Caki2 (cell line): ENCODE measurements around the gene SPARCL1. TPM values are rescaled to one million over a fixed set of nuclear protein-coding genes. Genes with fewer than 3 reads are reported as not detected.
"Not testable (repeated sequence)": the region's sequence is repeated elsewhere in the genome, so short reads cannot be mapped to it uniquely, and the experiment has no call there.

Experiments used
- DNase-seq: peaks from one replicate; pipeline ENCODE4 v3.0.0-alpha.2; 2015; ENCODE audit warnings: low read depth
- in situ Hi-C: cut with HindIII; loops from 2 replicates; pipeline ENCODE4 v1.10.0; 2016; ENCODE audit warnings: low sequenced_read_pairs, low pct_unique_long_range_greater_than_20kb, mixed read lengths
- total RNA-seq: library from RNA; depleted of rRNA; stranded (reverse); fragments of >200 nt; shearing (Covaris generic); gene quantifications from 2 replicates; pipeline ENCODE4 v1.2.3, GENCODE V29; 2014; ENCODE audit warnings: low replicate concordance

Gene SPARCL1
- total RNA-seq, 1 experiment from 2014 or later: 0.51 TPM

DNA sequence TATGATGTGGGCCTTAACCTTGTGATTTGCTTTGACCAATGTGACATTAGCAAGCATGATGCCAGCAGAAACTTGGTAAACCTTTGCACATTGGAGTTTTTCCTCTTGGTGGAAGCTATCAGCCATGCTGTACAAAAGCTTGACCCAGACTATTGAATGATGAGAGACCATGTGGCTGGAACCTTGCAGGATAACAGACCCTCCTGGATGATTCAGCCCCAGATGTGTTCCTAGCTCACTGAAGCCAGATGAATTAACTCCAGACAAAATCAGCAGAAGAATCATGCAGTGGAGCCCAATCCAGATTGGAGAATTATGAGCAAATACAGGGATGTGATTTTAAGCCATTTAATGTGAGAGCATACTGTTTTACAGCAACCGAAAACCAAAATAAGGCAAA is 16.8 kb downstream of the SPARCL1 start:
- DNase-seq: no peak
- in situ Hi-C loops: no loop called here

DNA sequence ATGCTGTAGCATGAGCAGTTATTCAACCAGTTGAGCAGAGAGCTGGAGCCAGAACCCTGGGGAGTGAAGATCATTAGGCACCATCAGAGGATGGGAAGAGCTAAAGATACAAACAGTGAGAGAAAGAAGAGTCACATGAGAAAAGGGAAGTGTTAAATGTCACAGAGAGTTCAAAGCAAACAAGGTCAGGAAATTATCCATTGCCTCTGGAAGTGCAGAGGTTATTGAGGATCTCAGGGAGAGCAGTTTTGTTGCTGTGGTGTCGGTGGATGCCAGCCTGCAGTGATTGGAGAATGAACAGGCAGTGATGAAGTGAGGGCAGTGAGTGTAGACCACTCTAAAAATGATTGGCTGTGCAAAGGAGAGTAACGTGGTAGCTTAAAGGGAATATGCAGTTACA is 17.7 kb downstream of the SPARCL1 start:
- DNase-seq: no peak
- in situ Hi-C loops: no loop called here

DNA sequence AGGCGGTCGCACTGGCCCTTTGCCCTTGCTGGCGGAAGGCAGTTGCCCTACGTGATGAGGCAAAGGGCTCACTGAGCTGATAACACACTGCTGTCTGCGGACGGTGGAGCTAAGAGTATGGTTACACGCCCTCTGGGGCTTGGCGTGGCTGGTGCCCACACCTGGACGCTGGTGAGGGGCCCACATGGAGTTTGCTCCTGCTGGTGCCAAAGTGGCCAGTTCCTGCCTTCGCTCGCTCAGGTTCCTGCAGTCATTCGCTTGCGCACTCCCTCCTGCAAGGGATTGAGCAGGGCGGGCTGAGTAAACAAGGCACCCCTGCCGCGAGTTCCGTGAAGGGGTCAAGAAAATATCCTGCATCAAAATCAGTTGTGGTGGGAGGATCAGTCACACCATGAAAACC is 18.4 kb downstream of the SPARCL1 start:
- DNase-seq: no peak
- in situ Hi-C loops: no loop called here

DNA sequence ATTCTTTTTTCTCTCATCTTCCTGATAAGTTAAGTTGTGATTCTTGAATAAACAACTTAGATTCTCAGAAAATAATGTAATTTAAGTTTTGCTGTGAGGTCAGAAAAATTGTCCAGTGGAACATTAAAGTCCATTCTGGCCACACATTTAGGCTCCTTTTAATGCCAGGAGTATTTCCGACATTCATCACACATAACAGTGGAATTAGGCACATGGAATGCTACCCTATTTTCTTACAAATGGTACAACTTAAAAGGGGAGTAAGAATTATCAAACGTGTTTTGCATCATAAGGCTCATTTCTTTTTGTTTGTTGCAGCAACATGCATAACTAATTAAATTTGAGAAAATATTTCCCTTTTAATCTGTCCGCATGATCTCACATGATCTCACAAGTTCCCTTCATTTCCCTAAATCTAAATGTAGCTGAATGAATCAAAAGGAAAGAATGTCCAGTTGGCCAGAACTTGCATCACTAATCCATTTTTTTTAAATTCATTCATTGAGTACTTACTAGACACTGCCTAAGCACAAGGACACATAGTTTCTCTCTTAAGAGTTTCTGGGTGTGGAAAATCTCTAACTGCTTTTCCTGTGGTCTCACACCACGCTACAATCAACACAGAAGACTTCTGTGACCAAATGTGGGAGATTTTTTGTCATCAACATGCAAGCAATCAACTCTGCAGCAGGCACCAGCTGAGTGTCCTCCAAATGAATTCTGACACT is 22.0 kb downstream of the SPARCL1 start:
- DNase-seq: no peak
- in situ Hi-C loops: no loop called here

DNA sequence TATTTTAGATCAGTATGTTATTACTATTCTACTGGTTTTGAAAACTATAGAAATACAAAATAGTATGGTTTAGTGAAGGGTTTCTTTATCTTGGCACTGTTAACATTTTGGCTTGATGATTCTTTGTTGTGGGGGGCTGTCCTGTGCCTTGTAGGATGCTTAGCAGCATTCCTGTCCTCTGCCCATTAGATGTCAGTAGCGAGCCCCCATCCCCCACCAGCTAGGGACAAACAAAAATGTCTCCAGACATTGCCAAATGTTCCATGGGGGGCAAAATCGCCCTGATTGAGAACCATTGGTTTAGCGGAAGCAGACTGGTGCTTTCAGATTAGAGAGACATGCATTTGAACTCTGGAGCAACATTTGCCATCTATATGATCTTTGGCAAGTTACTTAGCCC is 23.3 kb downstream of the SPARCL1 start:
- no peak for DNase-seq
- in situ Hi-C loops: no loop called here

DNA sequence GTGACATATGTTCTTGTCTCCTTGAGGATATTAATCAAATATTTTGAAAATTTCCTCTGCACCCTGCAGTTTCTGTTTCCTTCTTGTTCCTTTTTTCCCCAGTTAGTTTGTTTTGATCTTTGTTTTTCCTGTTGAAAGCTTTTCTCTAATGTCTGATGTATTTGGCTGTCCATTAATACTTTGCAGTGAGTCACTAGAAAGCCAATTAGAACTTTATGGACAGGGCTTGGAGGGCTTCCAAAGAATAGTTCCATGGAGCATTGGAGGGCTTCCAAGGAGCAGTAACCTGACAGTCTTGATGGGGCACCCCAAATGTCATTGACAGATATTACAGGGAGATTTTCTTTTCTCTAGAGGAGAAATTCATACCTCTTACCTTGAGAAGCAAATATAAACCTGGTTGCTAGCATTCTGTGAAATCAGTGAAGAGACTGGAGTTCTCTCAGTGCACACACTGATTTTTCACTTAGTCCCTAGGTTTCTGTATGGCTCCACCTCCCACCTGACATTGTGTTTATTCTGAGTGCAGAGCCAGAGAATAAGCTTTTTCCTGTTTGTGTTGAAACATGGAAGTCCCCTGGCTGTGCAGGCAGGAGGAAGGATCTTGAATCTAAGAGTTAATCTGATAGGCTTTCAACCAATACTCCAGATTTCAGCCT is 26.5 kb downstream of the SPARCL1 start:
- DNase-seq: no peak
- in situ Hi-C loops: no loop called here

DNA sequence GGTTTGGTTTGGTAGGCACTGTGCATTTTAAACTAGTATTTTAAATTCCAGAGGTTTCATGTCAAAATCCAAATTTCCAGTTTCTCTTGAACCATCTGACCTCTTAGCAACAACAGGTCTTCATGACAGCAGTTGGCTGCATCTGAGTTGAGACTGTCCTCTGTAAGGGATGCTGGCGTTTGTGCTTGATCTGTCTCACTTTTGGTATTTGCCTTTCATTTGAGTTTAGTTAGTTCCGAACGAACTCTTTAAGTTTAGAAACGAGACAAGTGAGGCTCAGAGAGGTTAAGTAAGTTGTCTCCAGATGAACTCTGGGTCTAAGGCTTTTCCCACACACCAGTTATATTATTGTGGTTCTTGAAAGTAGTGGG is 29.1 kb downstream of the SPARCL1 start:
- in situ Hi-C loops: no loop called here
- DNase-seq: no peak

DNA sequence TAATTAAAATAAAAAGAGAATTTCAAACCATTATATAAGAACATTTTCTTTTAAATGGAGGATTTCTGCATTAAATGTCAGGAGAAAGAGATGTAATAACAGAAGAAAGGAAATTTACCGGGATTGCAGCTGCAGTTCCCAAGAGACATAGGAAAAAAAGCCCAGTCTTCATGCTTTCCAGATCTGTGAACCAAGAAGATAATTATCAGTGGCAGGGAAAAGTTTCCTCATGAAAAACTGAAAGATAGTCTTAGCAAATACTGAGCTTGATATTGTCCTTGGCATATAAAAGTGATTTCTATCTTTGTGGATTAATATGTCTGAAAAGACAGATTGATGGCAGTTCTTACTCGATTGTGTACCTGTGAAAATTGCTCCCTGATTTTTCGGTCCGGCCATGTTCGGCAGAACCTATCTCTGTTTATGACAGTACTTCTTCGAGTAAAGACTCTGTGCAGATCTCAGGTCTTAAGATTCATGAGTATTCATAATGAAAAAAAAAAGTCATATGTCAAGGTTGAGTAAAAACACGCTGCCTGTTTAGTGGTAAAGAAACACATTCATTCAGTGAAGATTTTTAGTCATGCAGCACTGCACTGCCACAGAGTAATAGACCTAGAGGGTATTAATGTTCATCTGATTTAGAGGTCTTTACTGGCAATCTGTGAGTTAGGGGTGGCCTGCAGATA is 29.6 kb downstream of the SPARCL1 start:
- in situ Hi-C loops: no loop called here

DNA sequence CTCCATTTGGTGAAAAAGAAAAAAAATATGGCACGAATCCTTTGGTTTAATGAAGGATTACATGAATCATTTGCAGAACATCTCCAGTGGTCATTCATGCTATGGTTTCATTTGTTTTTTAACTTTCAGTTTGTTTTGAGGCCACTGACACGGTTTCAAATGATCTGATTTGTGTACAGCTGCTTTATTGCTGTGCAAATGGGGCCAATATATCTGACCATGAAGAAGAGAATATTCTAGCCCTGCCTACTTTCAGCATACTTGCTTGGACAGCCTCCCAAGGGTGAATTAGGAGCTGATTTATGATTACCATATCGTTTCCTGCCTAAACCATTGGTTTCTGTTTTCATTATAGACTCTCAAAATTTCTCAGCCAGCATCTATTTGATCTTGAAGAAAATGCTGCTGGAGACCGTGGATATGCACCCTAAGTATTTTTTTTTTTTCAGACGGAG is 30.7 kb downstream of the SPARCL1 start:
- DNase-seq: no peak
- in situ Hi-C loops: no loop called here

More for the DNA sequence above, 29.6 kb downstream of the SPARCL1 start:
- no peak for DNase-seq

DNA sequence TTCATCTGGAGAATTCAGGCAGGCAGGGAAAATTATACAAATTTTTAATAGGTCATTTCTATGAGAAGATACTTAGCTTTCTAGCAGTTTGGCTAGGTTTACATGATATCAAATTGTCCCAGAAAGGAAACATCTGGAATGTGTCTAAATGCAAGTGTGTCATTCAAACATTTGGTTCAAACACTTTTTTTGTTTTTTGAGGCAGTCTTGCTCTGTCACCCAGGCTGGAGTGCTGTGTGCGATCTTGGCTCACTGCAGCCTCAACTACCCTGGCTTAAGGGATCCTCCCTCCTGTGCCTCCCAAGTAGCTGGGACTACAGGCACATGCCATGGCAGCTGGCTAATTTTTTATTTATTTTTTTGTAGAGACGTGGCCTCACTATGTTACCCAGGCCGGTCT is 31.6 kb downstream of the SPARCL1 start:
- in situ Hi-C loops: no loop called here
- DNase-seq: no peak

DNA sequence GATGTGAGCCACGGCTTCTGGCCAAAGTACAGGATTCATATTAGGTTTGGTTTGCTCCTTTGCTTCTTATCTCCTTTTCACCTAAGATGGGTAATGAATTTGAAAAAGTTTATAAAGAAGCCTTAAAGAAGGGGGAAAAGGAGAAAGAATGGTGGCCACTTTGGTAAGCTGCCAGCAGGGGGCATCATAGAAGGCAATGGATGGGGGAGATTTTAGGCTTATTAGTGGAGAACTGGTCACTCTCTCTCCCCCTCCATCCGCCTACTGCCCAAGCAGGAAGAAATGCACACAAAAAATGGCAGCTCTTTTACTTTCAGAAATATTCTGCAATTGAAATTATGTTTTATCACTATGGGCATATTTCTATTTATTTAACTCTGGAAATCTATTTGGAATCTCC is 32.0 kb downstream of the SPARCL1 start:
- no peak for DNase-seq
- in situ Hi-C loops: no loop called here

DNA sequence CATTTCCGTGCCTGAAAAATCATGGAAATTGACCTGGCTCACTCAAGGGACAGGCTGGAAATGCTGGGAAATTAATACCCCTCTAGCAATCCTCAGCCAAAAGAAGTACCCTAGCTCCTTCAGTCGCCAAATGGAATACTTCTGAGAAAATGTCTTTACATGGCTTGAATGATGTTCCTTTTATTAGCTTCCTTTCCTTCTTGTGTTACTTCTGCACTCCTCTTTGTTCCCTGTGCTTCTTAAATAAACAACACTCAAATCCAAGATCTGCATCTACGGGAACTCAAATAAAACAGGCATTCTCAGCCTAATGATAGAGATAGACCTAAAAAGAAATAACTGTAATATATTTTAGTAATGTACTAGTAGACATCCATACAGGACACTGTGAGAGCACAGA is 36.1 kb downstream of the SPARCL1 start:
- in situ Hi-C loops: no loop called here
- DNase-seq: no peak

DNA sequence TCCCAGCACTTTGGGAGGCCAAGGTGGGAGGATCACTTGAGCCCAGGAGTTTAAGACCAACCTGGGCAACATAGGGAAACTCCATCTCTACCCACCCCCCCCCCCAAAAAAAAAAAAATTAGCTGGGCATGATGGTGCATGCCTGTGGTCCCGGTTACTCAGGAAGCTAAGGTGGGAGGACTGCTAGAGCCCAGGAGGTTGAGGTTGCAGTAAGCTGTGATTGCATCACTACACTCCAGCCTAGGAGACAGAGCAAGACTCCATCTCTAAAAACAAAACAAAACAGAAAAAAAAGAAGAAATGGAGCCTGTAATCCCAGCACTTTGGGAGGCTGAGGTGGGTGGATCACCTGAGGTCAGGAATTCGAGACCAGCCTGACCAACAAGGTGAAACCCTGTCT is 37.3 kb downstream of the SPARCL1 start:
- in situ Hi-C loops: not testable (repeated sequence)

DNA sequence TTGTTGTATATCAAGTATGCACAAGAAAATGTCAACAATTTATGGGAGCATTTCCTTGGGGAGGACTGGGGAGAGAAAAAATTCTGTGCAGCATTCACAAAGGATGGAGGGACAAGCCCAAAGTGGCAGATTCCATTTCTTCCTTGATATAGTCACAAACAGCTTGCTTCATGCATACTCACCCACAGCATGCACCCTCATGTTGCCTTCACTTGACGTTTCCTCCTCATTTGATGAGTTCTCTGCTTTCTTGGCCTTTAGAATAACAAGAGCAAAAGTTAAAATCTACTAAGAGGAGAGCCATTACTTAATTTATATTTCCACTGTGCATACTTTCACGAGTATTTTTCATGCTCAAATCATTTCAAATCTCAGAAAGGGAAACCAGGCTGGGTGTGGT is 37.7 kb downstream of the SPARCL1 start:
- in situ Hi-C loops: no loop called here
- no peak for DNase-seq

More for the DNA sequence above, 37.3 kb downstream of the SPARCL1 start:
- not testable (repeated sequence) for DNase-seq

DNA sequence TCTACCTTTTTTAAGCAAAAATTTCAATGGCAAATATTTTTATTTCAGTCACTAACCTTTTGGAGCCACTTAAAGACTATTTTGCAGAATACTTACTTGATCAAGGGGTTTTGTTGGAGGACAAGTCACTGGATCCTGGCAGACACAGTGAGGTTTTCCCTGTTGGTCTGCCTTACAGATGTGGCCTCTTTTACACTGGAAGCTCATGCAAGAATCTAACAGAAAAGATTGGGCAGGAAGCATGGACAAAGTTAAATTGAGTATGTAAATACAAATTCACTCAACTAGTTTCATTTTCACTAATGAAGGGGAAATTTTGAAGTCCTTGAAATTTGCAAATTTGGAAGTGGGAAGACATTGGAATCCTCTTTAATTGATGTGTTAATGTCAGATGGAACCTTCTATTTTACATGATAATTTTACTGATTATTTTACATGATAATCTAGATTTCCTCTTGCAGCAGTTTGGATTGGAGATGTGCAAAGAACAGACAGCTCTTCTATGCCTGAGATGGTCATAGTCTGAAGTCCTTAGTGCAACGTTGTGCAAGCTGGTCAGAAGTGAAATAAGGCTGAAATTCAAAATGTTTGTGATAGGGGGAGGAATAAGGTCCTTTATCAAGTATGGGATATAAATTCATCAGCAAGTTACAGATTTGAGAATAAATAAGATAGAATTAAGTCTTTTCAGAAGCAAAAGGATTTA is 38.4 kb downstream of the SPARCL1 start:
- no peak for DNase-seq
- in situ Hi-C loops: no loop called here

DNA sequence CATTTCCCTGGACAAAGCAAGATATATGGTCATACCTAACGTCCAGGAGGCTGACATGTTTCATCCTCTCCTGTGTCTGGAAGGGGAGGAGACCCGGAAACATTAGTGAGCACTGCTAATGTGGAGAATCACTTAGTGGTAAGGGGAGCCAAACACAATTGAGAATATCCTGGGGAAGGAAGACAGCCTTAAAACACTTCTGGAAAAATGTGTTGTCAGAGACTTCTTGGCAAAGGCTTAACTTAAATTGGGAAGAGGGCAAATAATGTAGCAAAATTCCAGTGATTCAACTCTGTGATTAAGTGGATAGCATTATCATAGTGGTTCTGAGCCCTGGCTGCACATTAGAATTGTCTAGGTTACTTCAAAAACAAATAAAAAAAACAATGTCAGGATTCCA is 39.5 kb downstream of the SPARCL1 start:
- no peak for DNase-seq
- in situ Hi-C loops: no loop called here

DNA sequence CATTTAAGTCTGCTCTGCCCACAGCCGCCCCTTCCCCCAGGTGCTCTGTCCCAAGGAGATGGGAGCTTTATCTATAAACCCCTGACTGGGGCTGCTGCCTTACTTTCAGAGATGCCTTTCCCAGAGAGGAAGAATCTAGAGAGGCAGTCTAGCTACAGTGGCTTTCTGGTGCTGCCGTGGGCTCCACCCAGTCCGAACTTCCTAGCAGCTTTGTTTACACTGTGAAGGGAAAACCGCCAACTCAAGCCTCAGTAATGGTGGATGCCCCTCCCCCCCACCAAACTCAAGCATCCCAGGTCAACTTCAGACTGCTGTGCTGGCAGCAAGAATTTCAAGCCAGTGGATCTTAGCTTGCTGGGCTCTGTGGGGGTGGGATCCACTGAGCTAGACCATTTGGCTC is 40.5 kb downstream of the SPARCL1 start:
- DNase-seq, in situ Hi-C loops: not testable (repeated sequence)

DNA sequence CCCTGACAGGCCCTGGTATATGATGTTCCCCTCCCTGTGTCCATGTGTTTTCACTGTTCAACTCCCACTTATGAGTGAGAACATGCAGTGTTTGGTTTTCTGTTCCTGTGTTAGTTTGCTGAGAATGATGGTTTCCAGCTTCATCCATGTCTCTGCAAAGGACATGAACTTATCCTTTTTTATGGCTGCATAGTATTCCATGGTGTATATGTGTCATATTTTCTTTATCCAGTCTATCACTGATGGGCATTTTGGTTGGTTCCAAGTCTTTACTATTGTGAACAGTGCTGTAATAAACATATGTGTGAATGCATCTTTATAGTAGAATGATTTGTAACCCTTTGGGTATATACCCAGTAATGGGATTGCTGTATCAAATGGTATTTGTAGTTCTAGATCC is 45.9 kb downstream of the SPARCL1 start:
- DNase-seq, in situ Hi-C loops: not testable (repeated sequence)

DNA sequence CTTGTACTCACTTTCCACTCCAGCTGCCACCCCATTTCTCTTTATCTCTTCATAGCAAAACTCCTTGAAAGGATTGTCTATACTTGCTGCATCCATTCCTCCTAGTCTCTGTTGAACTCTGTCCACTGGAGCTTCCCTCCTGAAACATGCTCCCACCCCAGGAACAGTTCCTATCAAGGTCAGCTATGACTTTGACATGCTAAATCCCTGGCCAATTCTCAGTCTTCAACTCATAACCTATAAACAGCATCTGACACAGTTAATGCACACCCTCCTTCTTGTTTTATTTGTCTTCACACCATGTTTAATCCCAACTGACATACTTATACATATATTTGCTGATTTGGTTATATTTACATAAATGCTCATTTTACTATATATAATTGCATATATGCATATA is 47.8 kb downstream of the SPARCL1 start:
- DNase-seq: no peak
- in situ Hi-C loops: no loop called here
